ENCODE results near the gene SPRR2D. TPM values are rescaled to one million over a fixed set of nuclear protein-coding genes. Genes with fewer than 3 reads are reported as not detected.
"Not testable (repeated sequence)": the region's sequence is repeated elsewhere in the genome, so short reads cannot be mapped to it uniquely, and the experiment has no call there.

The SPRR2D gene
- total and polyA plus RNA-seq, 2 of the 8 experiments (the other 6 are each of a cell fraction or from before 2014, with no cell fraction given) = not detected

- TF ChIP-seq TEAD4 (IDR thresholded peaks at IDR 0.05; ENCODE audit: low read depth, low read length) = no peak
- no peak for TF ChIP-seq NANOG (IDR thresholded peaks at IDR 0.05; ENCODE audit: insufficient read depth, low read depth, low read length, poor library complexity, severe bottlenecking)
- TF ChIP-seq EGR1 (IDR thresholded peaks at IDR 0.05; ENCODE audit: borderline replicate concordance, low read depth, low read length) = no peak
- TF ChIP-seq FOSL1 (IDR thresholded peaks at IDR 0.05; ENCODE audit: insufficient read depth, low read depth, low read length) = no peak
- TF ChIP-seq SUZ12 (IDR thresholded peaks at IDR 0.05; ENCODE audit: low read length) = no peak
Observed at GRCh38 chr1:153023109-153023508, 17.8 kb downstream of the SPRR2D start (continued).

GRCh38 chr1:153022340-153022739, 18.6 kb downstream of the SPRR2D start:
- not testable (repeated sequence) for H2AK5ac ChIP-seq (ENCODE audit: low read depth, low read length); H3K4me1 ChIP-seq (replicated peaks in 1 of 4; ENCODE audit: control insufficient read depth in 3 of 4, insufficient read depth in 4 of 4, low read length in 3 of 4); H3K79me1 ChIP-seq (ENCODE audit: low read depth, low read length)

More at GRCh38 chr1:153022340-153022739, 18.6 kb downstream of the SPRR2D start:
- H2BK5ac ChIP-seq (ENCODE audit: low read depth, low read length); DNase-seq (ENCODE audit: low read depth in 1 of 2, low spot score in 2 of 2); POLR2A ChIA-PET (ENCODE audit: partially characterized antibody); H3K36me3 ChIP-seq (ENCODE audit: control insufficient read depth in 2 of 4, insufficient read depth in 4 of 4, low read length in 3 of 4); H3K9ac ChIP-seq (replicated peaks in 1 of 4; ENCODE audit: extremely low read depth in 1 of 4, low read depth in 3 of 4, low read length in 3 of 4); H3K27ac ChIP-seq (ENCODE audit: low read depth, low read length); H3K4me2 ChIP-seq (ENCODE audit: insufficient read depth in 1 of 2, low read depth in 2 of 2, low read length in 2 of 2); H3K56ac ChIP-seq (replicated peaks; ENCODE audit: insufficient read length, low read depth, low read length); H3K14ac ChIP-seq (ENCODE audit: insufficient read length); H3K27me3 ChIP-seq (replicated peaks in 1 of 4; ENCODE audit: control insufficient read depth in 3 of 4, extremely low read depth in 1 of 4, insufficient read depth in 3 of 4, low read length in 3 of 4); H4K5ac ChIP-seq (ENCODE audit: insufficient read length, low read depth, low read length); FAIRE-seq; H4K20me1 ChIP-seq (replicated peaks in 1 of 2; ENCODE audit: control insufficient read depth in 1 of 2, insufficient read depth in 2 of 2, low read length in 2 of 2); H3K4me3 ChIP-seq (ENCODE audit: extremely low read depth in 1 of 4, insufficient read depth in 2 of 4, low read depth in 3 of 4, low read length in 4 of 4); H3K23ac ChIP-seq (ENCODE audit: insufficient read length); H4K91ac ChIP-seq (replicated peaks; ENCODE audit: insufficient read length, low read length); H2AFZ ChIP-seq (ENCODE audit: low read length); H3K4ac ChIP-seq (replicated peaks; ENCODE audit: insufficient read length, low read depth, low read length); H2BK15ac ChIP-seq (ENCODE audit: low read length); H3K18ac ChIP-seq (ENCODE audit: extremely low read depth, low read length); H2BK12ac ChIP-seq (ENCODE audit: low read depth, low read length); H3K79me2 ChIP-seq (ENCODE audit: control insufficient read depth in 1 of 2, insufficient read depth in 2 of 2, low read length in 2 of 2); H2BK120ac ChIP-seq (replicated peaks; ENCODE audit: low read depth, low read length); H3K23me2 ChIP-seq (ENCODE audit: low read depth, low read length); H4K8ac ChIP-seq (ENCODE audit: extremely low read depth, insufficient read depth, low read length); H2BK20ac ChIP-seq (ENCODE audit: low read length); H3K9me3 ChIP-seq (ENCODE audit: insufficient read depth in 2 of 2, low read depth in 1 of 2, low read length in 1 of 2): not testable (repeated sequence)
- CTCF ChIA-PET (ENCODE audit: partially characterized antibody) = interaction anchor here (1.7 kb wide), 1 partner anchor 151 kb away, joined by 6 read pairs; no protein-coding TSS in a partner anchor
- WGBS, 2 experiments (ENCODE audit: extremely low coverage in 1 of 2, insufficient coverage in 1 of 2, insufficient read length in 1 of 2, insufficient replicate concordance in 2 of 2, low coverage in 1 of 2, low lambda C conversion rate in 2 of 2, missing lambda C conversion rate in 1 of 2) = 86% methylated on average over 9 of the region's 9 CpGs; no CpG with 5 or more reads in 1 of the 2 experiments
